HUDEP-2 (cell line): ENCODE measurements around the gene STK17B.
"Not testable (repeated sequence)": the region's sequence is repeated elsewhere in the genome, so short reads cannot be mapped to it uniquely, and the experiment has no call there.

Source experiments
- DNase-seq, 76 experiments: peaks; one replicate each; lab custom pipeline; 2025; ENCODE audit not compliant: unreplicated experiment in 76 of 76; lab: John Stamatoyannopoulos, UW

STK17B gene

GRCh38 chr2:196171248-196171871, at the start of gene STK17B:
TSS of gene STK17B (minus strand) at chr2:196171578. CDS start at chr2:196163383, 8,195 bp downstream.
- peak in 74 of 76 experiments; percentile 30 to 96 (median 90) for DNase-seq

- DNase-seq: no peak
Observed at GRCh38 chr2:196220671-196221070, 49.3 kb upstream of the STK17B start.

- DNase-seq: peak in 1 of 76 experiments; percentile 4
Observed at GRCh38 chr2:196219671-196220070, 48.3 kb upstream of the STK17B start.

GRCh38 chr2:196218106-196218505, 46.7 kb upstream of the STK17B start:
- DNase-seq: no peak

GRCh38 chr2:196217116-196217515, 45.7 kb upstream of the STK17B start:
- DNase-seq: no peak

GRCh38 chr2:196215376-196215775, 44.0 kb upstream of the STK17B start:
- DNase-seq: no peak

- no peak for DNase-seq
Observed at GRCh38 chr2:196214156-196214555, 42.8 kb upstream of the STK17B start.

GRCh38 chr2:196213252-196213980, 42.0 kb upstream of the STK17B start:
- no peak for DNase-seq

GRCh38 chr2:196208915-196209314, 37.5 kb upstream of the STK17B start:
- DNase-seq: no peak

GRCh38 chr2:196206804-196207203, 35.4 kb upstream of the STK17B start:
- DNase-seq: no peak

- no peak for DNase-seq
Observed at GRCh38 chr2:196205881-196206435, 34.6 kb upstream of the STK17B start.

- no peak for DNase-seq
Observed at GRCh38 chr2:196205011-196205766, 33.8 kb upstream of the STK17B start.

- DNase-seq: no peak
Observed at GRCh38 chr2:196201229-196202009, 30.0 kb upstream of the STK17B start.

- no peak for DNase-seq
Observed at GRCh38 chr2:196200557-196200956, 29.2 kb upstream of the STK17B start.

- DNase-seq: no peak
Observed at GRCh38 chr2:196195758-196196157, 24.4 kb upstream of the STK17B start.

GRCh38 chr2:196195302-196195701, 23.9 kb upstream of the STK17B start:
- DNase-seq: no peak

- no peak for DNase-seq
Observed at GRCh38 chr2:196191541-196191940, 20.2 kb upstream of the STK17B start.

- no peak for DNase-seq
Observed at GRCh38 chr2:196187898-196188458, 16.6 kb upstream of the STK17B start.

- DNase-seq: not testable (repeated sequence)
Observed at GRCh38 chr2:196187175-196187700, 15.9 kb upstream of the STK17B start.
